H1 (cell line): Measurements from ENCODE around the gene SLC25A34. TPM values are rescaled to one million over a fixed set of nuclear protein-coding genes. Genes with fewer than 3 reads are reported as not detected.

Experiments
- CEBPB ChIP-seq: IDR thresholded peaks from 2 replicates; pipeline ENCODE4 v1.6.1; 2012; ENCODE audit warnings: low read depth, low read length
- EGR1 ChIP-seq: IDR thresholded peaks from 2 replicates; pipeline ENCODE4 v1.6.1; 2011; ENCODE audit warnings: low read depth, low read length, borderline replicate concordance
- FOSL1 ChIP-seq: IDR thresholded peaks from 2 replicates; pipeline ENCODE4 v1.6.1; 2011; ENCODE audit warnings: mild to moderate bottlenecking, low read depth, low read length, moderate library complexity; ENCODE audit not compliant: insufficient read depth
- SIX5 ChIP-seq: IDR thresholded peaks from 2 replicates; pipeline ENCODE4 v1.6.1; 2011; ENCODE audit warnings: mild to moderate bottlenecking, low read depth, low read length
- TBP ChIP-seq: IDR thresholded peaks from 2 replicates; pipeline ENCODE4 v1.6.1; 2011; ENCODE audit warnings: low read depth, low read length, improper control_type of control experiment
- polyA plus RNA-seq, 7 experiments: library from polyadenylated mRNA; depleted of rRNA in 3 of 7; stranded (reverse) in 5 of 7; unstranded in 2 of 7; fragments of >200 nt in 5 of 7; fragments of 200-250 nt in 2 of 7; gene quantifications; 1 replicate in 5 of 7; 2 replicates in 1 of 7; 4 replicates in 1 of 7; pipeline versions ENCODE4 v1.2.1 to v1.2.3, GENCODE V29; 2011 to 2013; ENCODE audit warnings: missing spikeins in 2 of 7, mixed read lengths in 2 of 7
- total RNA-seq: library from RNA; stranded (reverse); fragmentation: NEBNext Ultra II Directional; extraction: Animal tissue kit (Norgen Biotek cat#: 25700); gene quantifications from 2 replicates; pipeline ENCODE4 v1.2.1, GENCODE V29; 2021

SLC25A34 gene
- total and polyA plus RNA-seq, 2 of the 8 experiments (the other 6 are each of a cell fraction or from before 2014, with no cell fraction given), result 0.48 to 0.62 TPM

- TF ChIP-seq FOSL1 (no peak), SIX5 (no peak), TBP (no peak), CEBPB (no peak), EGR1 (no peak)
Observed at GRCh38 chr1:15733726-15734226, 2.3 kb upstream of the SLC25A34 start (continued).
